Stimulated activated CD4-positive, alpha-beta T cell treated with anti-CD3 and anti-CD28 coated beads, TNF-alpha, amount 100 ng/mL, for 48 hours (primary cell): ENCODE measurements around the gene TGIF1.
A peak's percentile ranks its signal among the peaks of the same experiment; 100 is the strongest.
"Not testable (repeated sequence)": the region's sequence is repeated elsewhere in the genome, so short reads cannot be mapped to it uniquely, and the experiment has no call there.

Experiments used
- DNase-seq, 3 donors: peaks; one replicate each; pipeline ENCODE4 v3.0.0-alpha.2; 2020; ENCODE audit warnings: low read depth in 3 of 3

TGIF1 gene

GRCh38 chr18:3455907-3456685 is 6.1 kb downstream of the TGIF1 start:
- no peak for DNase-seq

- DNase-seq, result no peak
Measured at GRCh38 chr18:3456686-3457069, 6.7 kb downstream of the TGIF1 start.

- DNase-seq, result no peak
Measured at GRCh38 chr18:3457261-3457724, 7.3 kb downstream of the TGIF1 start.

- DNase-seq, result no peak
Measured at GRCh38 chr18:3458378-3458777, 8.4 kb downstream of the TGIF1 start.

- no peak for DNase-seq
Measured at GRCh38 chr18:3458952-3459853, 9.2 kb downstream of the TGIF1 start.

GRCh38 chr18:3460823-3461398 is 10.9 kb downstream of the TGIF1 start:
- DNase-seq, result no peak

- no peak for DNase-seq
Measured at GRCh38 chr18:3461704-3462103, 11.7 kb downstream of the TGIF1 start.

GRCh38 chr18:3463051-3463450 is 13.1 kb downstream of the TGIF1 start:
- no peak for DNase-seq

GRCh38 chr18:3466045-3466444 is 16.1 kb downstream of the TGIF1 start:
- DNase-seq, result no peak

- no peak for DNase-seq
Measured at GRCh38 chr18:3466872-3467271, 16.9 kb downstream of the TGIF1 start.

- no peak for DNase-seq
Measured at GRCh38 chr18:3468066-3468705, 18.2 kb downstream of the TGIF1 start.

GRCh38 chr18:3468833-3469232 is 18.9 kb downstream of the TGIF1 start:
- DNase-seq, result no peak

GRCh38 chr18:3471141-3471648 is 21.2 kb downstream of the TGIF1 start:
- no peak for DNase-seq

GRCh38 chr18:3472121-3472520 is 22.1 kb downstream of the TGIF1 start:
- DNase-seq, result not testable (repeated sequence)

GRCh38 chr18:3472681-3473544 is 22.9 kb downstream of the TGIF1 start:
- no peak for DNase-seq

GRCh38 chr18:3478262-3478978 is 28.4 kb downstream of the TGIF1 start:
- no peak for DNase-seq

- no peak for DNase-seq
Measured at GRCh38 chr18:3479978-3480509, 30.1 kb downstream of the TGIF1 start.

GRCh38 chr18:3480827-3481573 is 31.0 kb downstream of the TGIF1 start:
- DNase-seq, result no peak

- peak in 1 of 3 donors; percentile 8 for DNase-seq
Measured at GRCh38 chr18:3481696-3482210, 31.8 kb downstream of the TGIF1 start.
